GM12892 (cell line): ENCODE measurements around the gene TAMALIN.

ENCODE experiments used
- POLR2A ChIP-seq: IDR thresholded peaks from 2 replicates; pipeline ENCODE4 v1.6.1; 2011; ENCODE audit warnings: low read depth, low read length, control low read depth
- POLR2AphosphoS5 ChIP-seq: IDR thresholded peaks from 2 replicates; pipeline ENCODE4 v1.6.1; 2011; ENCODE audit warnings: low read depth, low read length, control low read depth
- TAF1 ChIP-seq: IDR thresholded peaks from 2 replicates; pipeline ENCODE4 v1.6.1; 2011; ENCODE audit warnings: low read depth, mild to moderate bottlenecking, control low read depth, low read length, borderline replicate concordance

GRCh38 chr12:51972422-51972812, 34.3 kb upstream of the TAMALIN start:
- TF ChIP-seq POLR2AphosphoS5 (no peak), POLR2A (no peak), TAF1 (no peak)
